Stimulated activated CD8-positive, alpha-beta memory T cell treated with anti-CD3 and anti-CD28 coated beads, Interleukin-12 subunit alpha, Interleukin-12 subunit beta, amount 100 ng/mL, for 4 hours (primary cell): ENCODE data around the gene E2F4.

Experiments used
- DNase-seq: peaks from one replicate; pipeline ENCODE4 v3.0.0-alpha.2; 2020; ENCODE audit warnings: low read depth

The E2F4 gene

GRCh38 chr16:67191995-67192681 is at the start of gene E2F4:
E2F4 (plus strand) TSS chr16:67192155; CDS start chr16:67192228, 73 bp downstream.
- DNase-seq, result peak; percentile 76

DNA sequence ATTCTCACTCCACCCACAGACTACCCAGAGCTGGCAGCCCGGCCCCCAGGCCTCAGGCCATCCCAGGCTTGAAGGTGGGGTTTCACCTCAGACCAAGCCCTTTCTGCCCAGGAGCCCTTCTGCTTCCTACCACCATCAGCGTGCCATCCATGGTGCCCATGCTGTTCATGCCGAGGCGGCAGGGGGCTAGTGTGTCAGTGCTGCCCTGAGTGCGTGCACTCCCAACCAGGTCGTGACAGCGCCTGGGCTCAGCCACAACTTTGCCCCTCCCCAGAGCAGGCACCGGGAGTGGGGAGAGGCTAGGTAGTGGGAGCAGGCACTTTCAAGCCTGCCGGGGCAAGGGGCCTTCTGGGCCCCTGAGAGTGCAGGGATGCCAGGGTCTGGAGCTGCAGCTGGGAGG is 49.6 kb upstream of the E2F4 start:
- DNase-seq, result no peak

GRCh38 chr16:67144943-67145342 is 47.0 kb upstream of the E2F4 start:
- DNase-seq, result no peak

DNA sequence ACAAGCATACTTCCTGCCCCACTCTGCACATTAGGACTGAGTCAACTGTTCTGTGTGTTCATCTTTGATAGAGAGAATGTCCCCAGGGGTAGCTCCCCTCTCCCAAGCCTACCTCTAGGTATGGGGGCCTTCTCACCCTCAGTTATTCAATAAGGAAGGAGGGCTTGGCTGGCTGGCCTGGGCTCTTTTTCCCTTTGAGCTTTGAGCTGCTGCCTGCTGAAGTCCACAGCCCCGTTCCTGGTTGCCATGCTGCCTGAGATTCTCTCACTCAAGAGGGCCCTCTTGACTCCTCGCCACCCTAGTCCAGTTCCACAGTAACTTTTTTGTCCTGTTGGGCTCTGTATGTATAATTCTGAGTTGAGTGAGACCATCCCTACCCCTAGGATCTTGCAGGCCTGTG is 46.2 kb upstream of the E2F4 start:
- DNase-seq, result no peak

DNA sequence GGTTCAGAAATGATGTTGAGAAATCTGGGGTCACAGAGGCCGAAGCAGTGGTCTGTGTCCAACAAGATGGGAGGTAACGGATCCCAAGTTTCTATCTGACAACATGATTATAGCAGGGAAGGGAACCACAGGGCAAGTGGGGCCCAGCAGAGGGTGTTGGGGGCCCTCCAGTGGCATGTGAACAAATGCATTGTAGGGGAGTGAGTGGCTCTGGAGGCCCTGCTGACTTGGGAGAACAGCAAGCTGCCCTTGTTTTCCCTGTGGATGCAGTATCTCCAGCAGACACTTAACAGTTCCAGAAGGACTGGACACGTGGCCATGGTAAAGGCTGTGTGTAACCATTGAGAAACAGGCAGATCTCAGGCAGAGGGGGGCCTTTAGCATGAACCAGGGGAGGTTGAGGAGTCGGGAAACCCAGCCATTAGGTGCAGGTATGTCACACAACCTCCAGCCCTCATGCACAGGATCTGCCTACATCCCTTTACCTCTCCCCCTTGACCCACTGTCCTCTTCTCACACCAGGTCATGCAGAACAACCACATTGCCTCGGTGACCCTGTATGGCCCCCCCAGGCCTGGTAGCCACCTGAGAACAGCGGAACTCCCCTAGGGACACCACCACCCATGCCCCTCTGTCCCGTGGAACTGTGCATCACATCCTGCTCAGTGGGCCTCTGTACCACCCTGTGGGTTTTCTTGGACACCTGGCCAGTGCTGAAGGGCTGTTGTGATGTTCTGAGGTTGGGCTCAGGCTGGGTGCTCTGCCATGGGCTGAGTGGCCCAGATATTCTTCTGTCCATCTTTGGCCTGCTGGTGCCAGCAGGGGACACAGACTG is 45.2 kb upstream of the E2F4 start:
- no peak for DNase-seq

DNA sequence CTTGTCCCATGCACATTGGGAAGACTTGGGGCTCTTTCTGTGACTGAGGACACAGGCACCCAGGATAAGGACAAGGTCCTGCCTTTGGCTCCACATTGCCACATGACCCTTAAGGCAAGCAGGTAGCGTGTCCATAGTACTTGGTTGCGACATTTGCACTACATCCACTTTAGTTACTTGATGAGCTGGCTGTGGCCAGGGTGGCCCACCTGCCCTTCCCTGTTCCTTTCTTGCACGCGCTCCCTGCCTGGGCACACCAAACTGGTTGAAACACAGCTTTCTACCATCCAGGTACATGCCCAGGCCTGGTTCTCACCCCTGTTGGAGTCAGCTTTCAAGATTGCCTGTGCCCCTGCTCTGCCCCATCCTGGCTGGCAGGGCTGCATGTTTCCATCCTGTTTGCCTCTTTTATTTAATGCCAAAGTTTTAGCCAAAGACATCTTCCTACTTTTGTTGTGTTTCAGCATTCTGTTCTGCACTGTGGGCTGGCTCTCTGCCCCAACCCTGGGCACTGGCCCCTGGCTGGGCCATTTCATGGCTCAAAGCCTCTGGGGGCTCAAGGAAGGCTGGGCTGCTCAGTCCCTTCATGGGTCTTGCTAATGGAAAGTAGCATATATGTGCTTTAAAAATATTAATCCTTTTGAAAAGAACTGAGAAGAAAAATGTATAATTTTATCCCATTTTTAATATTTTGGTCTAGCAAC is 44.4 kb upstream of the E2F4 start:
- DNase-seq, result no peak

- DNase-seq, result no peak
Measured at GRCh38 chr16:67148221-67148620, 43.7 kb upstream of the E2F4 start.

GRCh38 chr16:67148656-67149275 is 43.2 kb upstream of the E2F4 start:
- no peak for DNase-seq

GRCh38 chr16:67149276-67150046 is 42.5 kb upstream of the E2F4 start:
- no peak for DNase-seq

GRCh38 chr16:67150047-67150832 is 41.7 kb upstream of the E2F4 start:
- no peak for DNase-seq

- DNase-seq, result no peak
Measured at GRCh38 chr16:67150833-67151396, 41.0 kb upstream of the E2F4 start, which contains the start of gene B3GNT9. B3GNT9 (minus strand) TSS chr16:67150998; CDS start chr16:67150485, 513 bp downstream.

DNA sequence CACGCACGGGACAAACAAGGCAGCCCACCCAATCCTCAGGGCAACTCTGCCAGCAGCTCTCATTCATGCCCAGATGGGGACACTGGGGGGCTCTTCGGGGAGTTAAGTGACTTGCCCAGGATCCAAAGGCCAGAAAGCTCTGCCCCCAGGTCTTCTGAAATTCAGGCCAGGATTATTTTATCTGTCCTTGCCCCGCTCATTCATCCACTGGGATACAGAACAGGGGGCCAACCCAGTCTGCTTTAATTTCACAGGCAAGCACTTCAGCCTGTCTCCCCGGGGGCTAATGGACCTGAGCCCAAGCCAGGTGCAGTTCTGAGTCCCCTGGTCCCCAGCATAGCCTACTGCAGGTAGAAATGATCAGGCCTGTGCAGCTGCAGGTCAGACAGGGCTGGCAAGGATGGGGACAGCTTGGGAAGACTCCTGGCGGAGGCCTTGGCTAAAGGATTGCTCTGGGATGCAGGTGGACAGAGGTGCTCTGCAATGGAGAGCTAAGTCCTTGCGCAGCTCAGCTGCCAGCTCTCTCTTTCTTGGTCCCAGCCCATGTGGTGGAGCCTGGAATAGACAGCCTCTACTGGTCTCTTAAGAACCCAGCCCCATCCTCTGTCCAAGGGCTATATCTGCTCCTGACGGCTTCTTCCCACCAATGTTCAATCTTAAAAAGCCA is 40.4 kb upstream of the E2F4 start:
- no peak for DNase-seq

DNA sequence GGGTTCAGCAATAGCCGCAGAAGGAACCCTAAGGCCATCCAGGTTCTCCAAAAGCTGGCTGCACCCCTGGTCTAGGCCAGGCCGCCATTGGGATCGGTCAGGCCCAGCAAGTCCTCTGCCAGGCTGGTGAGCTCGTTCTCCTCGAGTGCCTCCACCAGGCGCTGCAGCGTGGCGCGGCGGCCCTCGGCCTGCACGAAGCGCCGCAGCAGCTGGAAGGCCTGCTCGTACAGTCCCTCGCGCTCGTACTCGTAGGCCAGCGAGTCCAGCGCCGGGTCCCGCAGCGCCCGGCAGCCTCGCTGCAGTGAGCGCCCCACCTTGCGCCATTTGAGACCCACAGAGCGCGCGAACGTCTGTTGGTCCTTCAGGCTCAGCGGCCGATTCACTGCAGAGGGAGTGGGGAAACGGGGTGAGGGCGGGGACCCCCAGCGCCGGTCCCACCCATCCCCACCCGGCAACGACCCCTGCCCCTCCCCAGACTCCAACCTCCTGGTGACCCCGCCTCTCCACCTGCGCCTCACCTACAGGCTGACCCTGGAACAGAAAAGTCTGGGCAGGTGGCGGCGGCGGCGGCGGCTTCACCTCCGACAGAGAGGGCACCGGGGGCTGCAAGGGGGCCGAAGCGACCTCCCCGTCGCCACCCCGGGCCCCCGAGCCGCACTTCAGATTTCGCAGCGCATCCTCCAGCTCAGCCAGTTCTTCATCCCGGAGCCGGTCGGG is 37.2 kb upstream of the E2F4 start:
- no peak for DNase-seq

DNA sequence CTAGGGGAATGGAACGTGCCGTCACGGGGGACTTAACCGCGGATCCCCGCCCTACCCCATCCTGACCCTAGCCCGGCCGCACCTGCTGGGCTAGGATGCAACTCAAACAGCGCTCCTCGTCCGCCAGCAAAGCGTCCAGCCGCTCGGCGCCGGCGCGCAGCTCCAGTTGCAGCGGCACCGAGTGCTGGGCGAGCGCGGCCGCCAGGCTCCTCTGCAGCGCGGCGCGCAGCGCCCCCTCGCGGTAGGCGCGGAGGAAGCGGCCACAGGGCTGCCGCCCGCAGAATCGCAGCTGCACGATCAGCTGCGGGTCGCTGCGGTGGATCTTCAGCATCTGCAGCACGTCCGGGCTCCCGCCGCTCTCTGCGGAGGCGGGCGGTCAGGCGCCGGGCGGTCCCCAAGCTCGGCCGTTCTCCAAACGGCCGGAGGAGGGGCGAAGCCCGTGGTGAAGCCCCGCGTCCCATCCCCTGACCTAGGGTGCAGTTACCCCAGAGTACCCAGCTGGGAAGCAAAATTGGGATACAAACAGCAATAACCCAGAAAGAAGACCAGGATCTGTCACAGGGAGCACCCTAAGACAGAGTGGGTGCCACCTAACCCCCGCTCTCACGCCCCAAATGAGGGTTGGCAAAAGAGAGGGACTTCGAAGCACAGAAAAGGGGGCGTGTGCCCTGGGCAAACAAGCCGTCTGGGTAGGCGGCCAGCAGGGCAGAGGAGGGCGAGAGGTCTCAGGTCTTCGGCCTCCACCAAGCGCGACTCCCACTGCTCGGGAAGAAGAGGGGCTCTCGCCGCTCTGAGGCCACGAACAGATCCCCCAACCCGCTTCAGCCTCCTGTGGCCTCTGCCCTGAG is 36.4 kb upstream of the E2F4 start:
- peak; percentile 66 for DNase-seq

- DNase-seq, result no peak
Measured at GRCh38 chr16:67156143-67156844, 35.7 kb upstream of the E2F4 start.

DNA sequence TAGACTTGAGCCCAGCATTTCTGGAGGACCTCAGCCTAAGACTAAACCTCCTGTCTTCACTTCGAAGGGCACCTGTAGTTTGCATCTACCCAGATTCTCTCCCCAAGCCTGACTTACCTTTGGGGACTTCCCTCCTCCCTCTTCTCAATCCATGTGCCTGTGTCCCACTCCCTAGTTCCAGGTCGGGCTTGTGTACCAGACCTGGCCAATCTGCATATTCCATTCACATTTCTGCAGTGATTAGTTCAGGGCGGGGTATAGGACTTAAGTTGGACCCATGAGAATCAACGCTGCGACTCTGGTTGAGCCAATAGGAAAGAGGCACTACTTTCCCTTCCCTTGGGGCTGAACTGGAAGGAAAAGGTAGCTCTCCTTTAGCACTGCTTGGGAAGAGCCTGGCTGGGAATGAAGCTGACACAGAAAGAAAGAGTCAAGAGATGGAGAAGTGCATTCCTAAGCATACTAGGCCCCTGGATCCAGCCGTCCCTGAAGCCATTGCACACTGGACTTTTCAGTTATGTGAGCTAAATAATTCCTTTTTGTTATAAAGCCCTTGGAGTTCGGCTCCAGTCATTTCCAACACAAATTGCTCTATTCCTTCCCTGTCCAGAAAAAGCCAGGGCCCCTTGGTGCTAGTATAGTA is 34.7 kb upstream of the E2F4 start:
- DNase-seq, result no peak
